Mesangial cell (primary cell): ENCODE measurements around the gene TMA7B. TPM values are rescaled to one million over a fixed set of nuclear protein-coding genes. Genes with fewer than 3 reads are reported as not detected.

Experiments
- total RNA-seq: library from RNA; depleted of rRNA; stranded (reverse); fragments of >200 nt; gene quantifications from 2 replicates; pipeline ENCODE4 v1.2.3, GENCODE V29; 2015

Gene TMA7B
- total RNA-seq: not detected in 2 replicates

DNA sequence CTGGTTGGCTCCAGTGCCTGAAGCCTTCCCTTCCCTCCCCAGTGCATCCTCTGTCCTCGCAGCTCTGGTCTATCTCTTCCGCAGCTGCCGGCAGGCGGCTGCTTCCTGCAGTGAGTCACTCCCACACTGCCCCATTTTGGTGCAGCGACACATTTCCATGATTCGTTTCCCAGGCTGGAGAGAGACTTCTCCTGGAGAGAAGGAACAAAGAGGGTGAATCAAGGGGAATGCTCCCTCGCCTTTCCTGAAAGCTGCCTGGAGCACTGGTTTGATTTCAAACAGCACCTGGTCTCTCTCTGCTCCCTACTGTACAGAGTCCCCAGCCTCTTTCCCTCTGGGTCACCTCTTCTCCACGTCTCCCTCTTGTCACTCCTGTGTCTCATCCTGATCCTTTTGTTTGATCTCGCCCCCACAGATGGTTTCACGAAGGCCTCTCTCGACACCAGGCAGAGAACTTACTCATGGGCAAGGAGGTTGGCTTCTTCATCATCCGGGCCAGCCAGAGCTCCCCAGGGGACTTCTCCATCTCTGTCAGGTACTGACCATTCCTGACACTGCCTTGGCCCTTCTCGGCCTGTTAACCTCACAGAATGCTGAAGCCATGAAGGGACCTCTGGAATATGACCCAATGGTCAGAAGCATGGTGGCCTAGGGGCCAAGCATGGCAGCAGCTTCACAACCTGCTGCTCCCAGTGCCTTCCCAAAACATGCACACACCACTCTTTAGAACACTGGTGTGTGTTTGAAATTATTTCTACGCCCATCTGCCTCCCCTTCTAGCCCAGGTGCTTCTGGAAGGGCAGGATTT lies at the start of gene TMA7B:
Gene TMA7B, plus strand, starts transcription at position 758 of the 808 bp plus-strand sequence. CDS start 3,978 bp downstream, outside the sequence.

DNA sequence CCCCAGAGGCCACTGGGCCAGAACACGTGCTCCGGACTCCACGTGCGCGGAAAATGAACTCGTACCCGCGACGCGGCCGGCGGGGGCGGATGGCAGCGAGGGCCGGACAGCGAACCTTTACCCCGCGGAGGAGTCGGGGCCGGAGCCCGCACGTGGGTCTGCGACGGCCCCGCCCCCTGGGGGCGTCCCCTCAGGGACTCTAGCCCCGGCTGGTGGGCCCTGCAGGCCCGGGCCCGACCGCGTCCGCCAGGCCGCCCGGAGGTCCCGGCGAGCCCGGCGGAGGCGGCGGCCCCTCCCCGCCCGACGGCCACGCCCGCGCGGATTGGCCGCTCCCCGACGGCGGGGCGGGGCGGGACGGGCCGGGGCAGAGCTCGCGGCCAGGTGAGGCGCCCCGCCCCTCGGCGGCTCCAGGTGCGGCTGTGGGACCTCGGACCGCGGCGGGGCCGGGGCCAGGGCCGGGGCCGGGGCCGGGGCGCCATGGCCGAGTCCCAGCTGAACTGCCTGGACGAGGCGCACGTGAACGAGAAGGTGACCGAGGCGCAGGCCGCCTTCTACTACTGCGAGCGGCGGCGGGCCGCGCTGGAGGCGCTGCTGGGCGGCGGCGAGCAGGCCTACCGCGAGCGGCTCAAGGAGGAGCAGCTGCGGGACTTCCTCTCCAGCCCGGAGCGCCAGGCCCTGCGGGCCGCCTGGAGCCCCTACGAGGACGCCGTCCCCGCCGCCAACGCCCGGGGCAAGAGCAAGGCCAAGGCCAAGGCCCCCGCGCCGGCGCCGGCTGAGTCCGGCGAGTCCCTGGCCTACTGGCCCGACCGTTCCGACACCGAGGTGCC lies 34.6 kb downstream of the TMA7B start, which contains the start of gene FAM83F:
Gene FAM83F, plus strand, starts transcription at position 389 of the 827 bp plus-strand sequence. Its CDS starts 89 bp downstream, at position 478.

Other genes with a start within 250 kb of the TMA7B start
- gene ENTHD1, start 66.6 kb upstream of the TMA7B start, total RNA-seq: not detected in 2 replicates
- 2.9 TPM in 1 of 2 replicates, not detected in the other for gene GRAP2, start 59.3 kb upstream of the TMA7B start, total RNA-seq
- gene FAM83F, start 34.6 kb downstream of the TMA7B start, total RNA-seq: 0.16 and 0.38 TPM in 2 replicates
- gene TNRC6B, start 217.5 kb downstream of the TMA7B start, total RNA-seq: 10.8 and 20.4 TPM in 2 replicates